ENCODE results near the gene ERCC2.

DNA sequence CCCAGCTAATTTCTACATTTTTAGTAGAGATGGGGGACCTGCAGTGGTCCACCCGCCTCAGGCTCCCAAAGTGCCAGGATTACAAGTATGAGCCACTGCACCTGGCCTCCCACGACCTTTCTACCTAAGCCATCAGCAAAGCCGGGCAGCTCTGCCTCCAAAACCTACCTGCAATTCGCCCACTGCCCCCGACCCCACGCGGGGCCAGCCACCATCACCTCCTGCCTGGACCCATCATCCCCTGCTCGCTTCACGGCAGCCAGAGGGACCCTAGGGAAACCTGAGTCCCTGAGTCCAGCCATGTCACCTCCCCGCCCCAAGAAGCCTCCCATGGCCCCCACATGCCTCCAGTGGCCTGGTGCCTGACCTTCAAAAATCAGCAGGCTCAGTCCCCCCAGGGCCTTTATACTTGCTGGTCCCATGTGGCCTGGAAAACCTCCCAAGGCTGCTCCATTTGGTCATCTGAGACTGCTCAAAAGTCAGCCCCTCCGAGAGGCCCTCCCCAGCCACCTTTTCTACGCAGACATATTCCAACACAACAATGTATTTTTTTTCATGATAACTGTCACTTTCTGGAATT lies 12.1 kb downstream of the ERCC2 start:
- TF ChIP-seq, protein P1, sequence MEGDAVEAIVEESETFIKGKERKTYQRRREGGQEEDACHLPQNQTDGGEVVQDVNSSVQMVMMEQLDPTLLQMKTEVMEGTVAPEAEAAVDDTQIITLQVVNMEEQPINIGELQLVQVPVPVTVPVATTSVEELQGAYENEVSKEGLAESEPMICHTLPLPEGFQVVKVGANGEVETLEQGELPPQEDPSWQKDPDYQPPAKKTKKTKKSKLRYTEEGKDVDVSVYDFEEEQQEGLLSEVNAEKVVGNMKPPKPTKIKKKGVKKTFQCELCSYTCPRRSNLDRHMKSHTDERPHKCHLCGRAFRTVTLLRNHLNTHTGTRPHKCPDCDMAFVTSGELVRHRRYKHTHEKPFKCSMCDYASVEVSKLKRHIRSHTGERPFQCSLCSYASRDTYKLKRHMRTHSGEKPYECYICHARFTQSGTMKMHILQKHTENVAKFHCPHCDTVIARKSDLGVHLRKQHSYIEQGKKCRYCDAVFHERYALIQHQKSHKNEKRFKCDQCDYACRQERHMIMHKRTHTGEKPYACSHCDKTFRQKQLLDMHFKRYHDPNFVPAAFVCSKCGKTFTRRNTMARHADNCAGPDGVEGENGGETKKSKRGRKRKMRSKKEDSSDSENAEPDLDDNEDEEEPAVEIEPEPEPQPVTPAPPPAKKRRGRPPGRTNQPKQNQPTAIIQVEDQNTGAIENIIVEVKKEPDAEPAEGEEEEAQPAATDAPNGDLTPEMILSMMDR (IDR thresholded peaks at IDR 0.05), result no peak
- TF ChIP-seq POLR2A (IDR thresholded peaks at IDR 0.05), result no peak
